MM.1S (cell line): ENCODE results near the gene MAP7D1.

ENCODE experiments used
- DNase-seq: peaks from one replicate; pipeline ENCODE4 v3.0.0-alpha.2; 2015
- H2AFZ ChIP-seq: fragments of 300-600 bp; sonication (generic); 2 replicates; pipeline ENCODE4 v1.6.0; 2016; ENCODE audit warnings: antibody characterized with exemption, low read length
- H3F3A ChIP-seq: fragments of 300-600 bp; sonication (generic); 2 replicates; pipeline ENCODE4 v1.6.1; 2016; ENCODE audit warnings: mild to moderate bottlenecking, antibody characterized with exemption, low read length, moderate library complexity, mixed read lengths; ENCODE audit not compliant: insufficient read depth
- H3K27ac ChIP-seq: fragments of 300-600 bp; sonication (generic); 2 replicates; pipeline ENCODE4 v1.5.1; 2016; ENCODE audit warnings: mild to moderate bottlenecking, low read length
- H3K27me3 ChIP-seq: fragments of 300-600 bp; sonication (generic); replicated peaks from 2 replicates; pipeline ENCODE4 v1.6.0; 2016; ENCODE audit warnings: low read length; ENCODE audit not compliant: insufficient read depth
- H3K36me3 ChIP-seq: fragments of 300-600 bp; sonication (generic); replicated peaks from 2 replicates; pipeline ENCODE4 v1.6.1; 2016; ENCODE audit warnings: mild to moderate bottlenecking, low read length, mixed read lengths; ENCODE audit not compliant: insufficient read depth
- H3K4me1 ChIP-seq: fragments of 300-600 bp; sonication (generic); 2 replicates; pipeline ENCODE4 v1.6.1; 2016; ENCODE audit warnings: low read length, mixed read lengths
- H3K4me2 ChIP-seq: fragments of 300-600 bp; sonication (generic); 2 replicates; pipeline ENCODE4 v1.6.0; 2016; ENCODE audit warnings: low read depth, low read length
- H3K4me3 ChIP-seq: fragments of 300-600 bp; sonication (generic); 2 replicates; pipeline ENCODE4 v1.5.1; 2016; ENCODE audit warnings: low read length, mixed read lengths
- H3K79me2 ChIP-seq: fragments of 300-600 bp; sonication (generic); 2 replicates; pipeline ENCODE4 v1.6.1; 2016; ENCODE audit warnings: mixed run types, low read length, mixed read lengths
- H3K9ac ChIP-seq: fragments of 300-600 bp; sonication (generic); 2 replicates; pipeline ENCODE4 v1.6.1; 2016; ENCODE audit warnings: low read length, mixed read lengths
- H3K9me2 ChIP-seq: fragments of 300-600 bp; sonication (generic); replicated peaks from 2 replicates; pipeline ENCODE4 v1.6.1; 2016; ENCODE audit warnings: mild to moderate bottlenecking, low read length, mixed read lengths; ENCODE audit not compliant: insufficient read depth
- H3K9me3 ChIP-seq: fragments of 300-600 bp; sonication (generic); replicated peaks from 2 replicates; pipeline ENCODE4 v1.6.1; 2016; ENCODE audit warnings: mild to moderate bottlenecking, low read length, mixed read lengths; ENCODE audit not compliant: insufficient read depth
- H4K20me1 ChIP-seq: fragments of 300-600 bp; sonication (generic); 2 replicates; pipeline ENCODE4 v1.6.1; 2016; ENCODE audit warnings: mild to moderate bottlenecking, low read length, moderate library complexity, mixed read lengths; ENCODE audit not compliant: insufficient read depth
- EZH2 ChIP-seq: fragments of 300-600 bp; sonication (generic); optimal IDR thresholded peaks from 2 replicates; pipeline ENCODE3; 2017; ENCODE audit warnings: low read depth, mild to moderate bottlenecking, antibody characterized with exemption, low read length, mixed read lengths
- EZH2phosphoT487 ChIP-seq: fragments of 300-600 bp; sonication (generic); IDR thresholded peaks from 2 replicates; pipeline ENCODE4 v1.6.1; 2018; ENCODE audit warnings: antibody characterized with exemption, low read length
- TF ChIP-seq, protein P1 (sequence below): fragments of 300-600 bp; sonication (generic); IDR thresholded peaks from 2 replicates; pipeline ENCODE4 v1.5.1; 2016; ENCODE audit warnings: antibody characterized with exemption, low read length, mixed read lengths

MAP7D1 gene

DNA sequence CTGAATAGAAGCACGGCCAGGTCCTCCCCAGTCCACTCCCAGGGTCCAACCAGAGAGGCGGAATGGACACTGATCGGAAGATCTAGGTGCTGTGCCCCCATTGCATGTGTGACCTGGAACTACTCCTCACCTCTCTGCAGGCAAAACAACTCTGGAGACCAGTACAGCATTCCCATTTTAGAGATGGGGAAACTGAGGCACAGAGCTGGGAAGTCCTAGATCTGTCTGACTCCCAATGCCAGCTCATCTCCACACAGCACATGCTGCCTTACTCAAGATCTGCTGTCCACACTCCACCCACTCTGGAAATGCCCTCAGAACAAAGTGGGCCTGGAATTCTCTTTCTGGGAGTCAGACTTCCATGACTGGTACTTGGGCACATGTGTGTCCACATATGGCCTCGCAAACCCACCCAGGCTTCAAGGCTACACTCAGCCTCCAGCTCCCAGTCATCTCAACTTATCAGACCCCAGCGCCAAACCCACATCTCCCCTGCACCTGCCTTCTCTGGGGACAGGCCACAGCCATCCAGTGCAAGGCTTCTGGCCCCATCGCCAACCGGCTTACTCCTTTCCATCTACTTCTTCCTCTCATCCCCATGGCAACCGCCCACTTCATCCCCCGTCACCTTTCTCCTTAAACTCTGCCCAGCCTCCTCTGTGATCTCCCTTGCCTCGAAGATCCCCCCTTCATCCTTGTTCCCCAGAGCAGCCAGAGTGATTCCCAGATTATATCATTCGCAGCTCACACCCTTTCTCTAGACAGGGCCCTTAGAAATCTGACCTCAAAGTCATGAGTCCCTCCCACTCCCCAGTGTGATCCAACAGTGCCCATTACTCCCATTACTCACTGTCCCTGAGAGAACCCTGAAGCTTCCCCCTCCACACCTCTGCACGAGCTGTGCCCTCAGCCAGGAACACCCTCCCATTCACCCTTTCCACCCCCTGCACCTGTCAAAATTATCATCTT is 33.6 kb upstream of the MAP7D1 start:
- no peak for DNase-seq
- Histone ChIP-seq H3K4me1 (no peaks in the 10 kb centered on the region), H3K4me2 (no peak overlapping the region), H2AFZ (no peak overlapping the region), H3F3A (no peaks in the 10 kb centered on the region), H3K9me2 (no peaks in the 10 kb centered on the region), H3K27ac (no peak overlapping the region), H4K20me1 (no peaks in the 10 kb centered on the region), H3K36me3 (no peaks in the 10 kb centered on the region), H3K9me3 (no peaks in the 10 kb centered on the region), H3K9ac (no peak overlapping the region), H3K27me3 (peaks cover 31% of the 10 kb centered on the region), H3K79me2 (no peaks in the 10 kb centered on the region), H3K4me3 (no peak overlapping the region)
- TF ChIP-seq, protein P1, sequence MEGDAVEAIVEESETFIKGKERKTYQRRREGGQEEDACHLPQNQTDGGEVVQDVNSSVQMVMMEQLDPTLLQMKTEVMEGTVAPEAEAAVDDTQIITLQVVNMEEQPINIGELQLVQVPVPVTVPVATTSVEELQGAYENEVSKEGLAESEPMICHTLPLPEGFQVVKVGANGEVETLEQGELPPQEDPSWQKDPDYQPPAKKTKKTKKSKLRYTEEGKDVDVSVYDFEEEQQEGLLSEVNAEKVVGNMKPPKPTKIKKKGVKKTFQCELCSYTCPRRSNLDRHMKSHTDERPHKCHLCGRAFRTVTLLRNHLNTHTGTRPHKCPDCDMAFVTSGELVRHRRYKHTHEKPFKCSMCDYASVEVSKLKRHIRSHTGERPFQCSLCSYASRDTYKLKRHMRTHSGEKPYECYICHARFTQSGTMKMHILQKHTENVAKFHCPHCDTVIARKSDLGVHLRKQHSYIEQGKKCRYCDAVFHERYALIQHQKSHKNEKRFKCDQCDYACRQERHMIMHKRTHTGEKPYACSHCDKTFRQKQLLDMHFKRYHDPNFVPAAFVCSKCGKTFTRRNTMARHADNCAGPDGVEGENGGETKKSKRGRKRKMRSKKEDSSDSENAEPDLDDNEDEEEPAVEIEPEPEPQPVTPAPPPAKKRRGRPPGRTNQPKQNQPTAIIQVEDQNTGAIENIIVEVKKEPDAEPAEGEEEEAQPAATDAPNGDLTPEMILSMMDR = no peak

DNA sequence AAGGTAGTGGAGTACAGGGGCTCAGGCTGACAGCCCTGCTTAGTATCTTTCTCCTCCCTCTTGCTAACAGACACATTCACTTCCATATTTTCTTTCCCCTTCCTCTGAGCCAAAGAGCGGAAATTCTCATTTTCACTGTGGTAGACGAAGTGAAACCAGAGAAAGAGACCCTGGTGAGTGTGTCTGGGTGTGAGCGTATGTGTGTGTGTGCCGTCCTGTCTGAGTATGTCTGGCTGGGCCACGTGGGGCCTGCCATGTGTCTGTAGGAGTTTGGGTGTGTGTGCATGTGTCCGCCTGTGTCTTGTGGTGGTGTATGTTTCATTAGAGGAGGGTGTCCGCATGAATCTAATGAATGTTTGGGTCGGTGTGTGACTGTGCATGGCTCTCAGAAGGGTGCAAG is 32.6 kb upstream of the MAP7D1 start:
- no peaks in the 10 kb centered on the region for H3K79me2 ChIP-seq
- no peaks in the 10 kb centered on the region for H3K9me3 ChIP-seq
- H2AFZ ChIP-seq = no peak overlapping the region
- H3K27ac ChIP-seq = no peak overlapping the region
- H3K9ac ChIP-seq = no peak overlapping the region
- H3K4me3 ChIP-seq = no peak overlapping the region
- TF ChIP-seq EZH2 (no peak), EZH2phosphoT487 (no peak)
- TF ChIP-seq, protein P1 = no peak
- H3K4me2 ChIP-seq = no peak overlapping the region
- H3K36me3 ChIP-seq = no peaks in the 10 kb centered on the region
- H4K20me1 ChIP-seq = no peaks in the 10 kb centered on the region
- H3F3A ChIP-seq = no peaks in the 10 kb centered on the region
- H3K9me2 ChIP-seq = no peaks in the 10 kb centered on the region
- H3K4me1 ChIP-seq = no peaks in the 10 kb centered on the region
- no peak for DNase-seq
- H3K27me3 ChIP-seq = peaks cover 31% of the 10 kb centered on the region

DNA sequence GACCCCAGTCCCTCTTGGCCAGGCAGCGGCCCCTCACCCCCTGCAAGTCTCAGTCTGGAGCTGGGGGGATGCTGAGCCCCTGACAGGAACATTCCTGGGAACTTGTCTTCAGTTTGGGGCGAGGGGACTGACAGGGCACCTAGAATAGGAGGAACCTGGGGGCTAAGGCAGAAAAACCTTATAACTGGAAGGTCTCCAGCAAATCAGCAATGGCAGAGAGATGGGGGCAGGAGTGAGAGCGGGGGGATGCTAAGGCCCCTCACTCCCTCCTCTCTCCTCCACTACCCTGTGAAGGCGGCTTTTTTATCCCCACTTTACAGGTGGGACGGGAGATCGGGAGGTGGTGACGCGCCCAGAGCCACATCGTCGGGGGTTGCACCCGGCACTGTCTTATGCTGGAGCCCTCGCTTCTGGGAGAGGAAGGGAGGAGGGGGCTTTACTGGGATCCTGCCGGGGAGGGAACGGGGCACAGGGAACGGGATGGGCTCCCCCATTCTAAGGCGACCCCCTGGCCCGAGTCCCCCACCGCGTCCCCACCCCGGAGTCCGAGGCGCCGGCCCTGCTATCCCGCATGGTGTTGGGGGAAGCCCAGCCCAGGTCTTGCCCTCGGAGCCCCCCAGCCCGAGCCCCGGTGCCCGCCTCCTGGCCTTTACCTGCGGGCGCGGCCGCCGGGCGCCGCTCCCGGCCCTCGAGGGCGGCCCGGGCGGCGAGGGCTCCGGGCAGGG is 31.4 kb upstream of the MAP7D1 start:
- H3K27ac ChIP-seq = no peak overlapping the region
- H3K4me2 ChIP-seq = no peak overlapping the region
- no peaks in the 10 kb centered on the region for H3K9me3 ChIP-seq
- no peaks in the 10 kb centered on the region for H3F3A ChIP-seq
- H2AFZ ChIP-seq = no peak overlapping the region
- H3K27me3 ChIP-seq = peaks cover 31% of the 10 kb centered on the region
- TF ChIP-seq, protein P1 = no peak
- no peak overlapping the region for H3K4me3 ChIP-seq
- H4K20me1 ChIP-seq = no peaks in the 10 kb centered on the region
- H3K4me1 ChIP-seq = no peaks in the 10 kb centered on the region
- DNase-seq = no peak
- no peak overlapping the region for H3K9ac ChIP-seq
- H3K36me3 ChIP-seq = no peaks in the 10 kb centered on the region
- H3K79me2 ChIP-seq = no peaks in the 10 kb centered on the region
- H3K9me2 ChIP-seq = no peaks in the 10 kb centered on the region
